Astrocyte of the cerebellum (primary cell): ENCODE measurements around the gene POLDIP3.
"Not testable (repeated sequence)": the region's sequence is repeated elsewhere in the genome, so short reads cannot be mapped to it uniquely, and the experiment has no call there.

Experiments used
- DNase-seq: peaks from one replicate; pipeline ENCODE4 v3.0.0-alpha.2; 2011; ENCODE audit warnings: low read depth
- H3K4me3 ChIP-seq: 2 replicates; pipeline ENCODE4 v1.5.1; 2011; ENCODE audit warnings: mild to moderate bottlenecking, low read depth, low read length, moderate library complexity
- in situ Hi-C: cut with HindIII; loops from 2 replicates; pipeline ENCODE4 v1.10.0; 2017; ENCODE audit warnings: low sequenced_read_pairs
- TF ChIP-seq, protein P1 (sequence below): IDR thresholded peaks from 2 replicates; pipeline ENCODE4 v1.5.1; 2012; ENCODE audit warnings: low read length, low read depth, moderate library complexity, mild to moderate bottlenecking; ENCODE audit errors: missing control alignments

The POLDIP3 gene

DNA sequence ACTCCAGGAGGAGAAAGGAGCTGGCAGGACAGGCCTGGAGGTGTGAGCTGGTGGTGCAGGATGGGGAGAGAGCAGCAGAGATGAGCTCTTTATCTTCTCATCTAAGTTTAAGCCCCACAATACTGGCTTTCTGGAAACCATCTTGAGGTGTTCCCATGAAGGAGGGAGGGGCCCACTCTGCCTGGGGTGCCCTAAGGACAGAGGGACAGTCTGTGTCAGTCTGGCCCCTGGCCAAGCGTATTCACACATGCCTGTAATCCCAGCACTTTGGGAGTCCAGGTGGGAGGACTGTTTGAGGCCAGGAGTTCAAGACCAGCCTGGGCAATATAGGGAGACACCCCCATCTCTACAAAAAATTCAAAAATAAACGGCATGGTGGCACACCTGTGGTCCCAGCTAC, 52.0 kb downstream of the POLDIP3 start:
- no peak for DNase-seq
- no peak overlapping the region for H3K4me3 ChIP-seq
- TF ChIP-seq, protein P1, sequence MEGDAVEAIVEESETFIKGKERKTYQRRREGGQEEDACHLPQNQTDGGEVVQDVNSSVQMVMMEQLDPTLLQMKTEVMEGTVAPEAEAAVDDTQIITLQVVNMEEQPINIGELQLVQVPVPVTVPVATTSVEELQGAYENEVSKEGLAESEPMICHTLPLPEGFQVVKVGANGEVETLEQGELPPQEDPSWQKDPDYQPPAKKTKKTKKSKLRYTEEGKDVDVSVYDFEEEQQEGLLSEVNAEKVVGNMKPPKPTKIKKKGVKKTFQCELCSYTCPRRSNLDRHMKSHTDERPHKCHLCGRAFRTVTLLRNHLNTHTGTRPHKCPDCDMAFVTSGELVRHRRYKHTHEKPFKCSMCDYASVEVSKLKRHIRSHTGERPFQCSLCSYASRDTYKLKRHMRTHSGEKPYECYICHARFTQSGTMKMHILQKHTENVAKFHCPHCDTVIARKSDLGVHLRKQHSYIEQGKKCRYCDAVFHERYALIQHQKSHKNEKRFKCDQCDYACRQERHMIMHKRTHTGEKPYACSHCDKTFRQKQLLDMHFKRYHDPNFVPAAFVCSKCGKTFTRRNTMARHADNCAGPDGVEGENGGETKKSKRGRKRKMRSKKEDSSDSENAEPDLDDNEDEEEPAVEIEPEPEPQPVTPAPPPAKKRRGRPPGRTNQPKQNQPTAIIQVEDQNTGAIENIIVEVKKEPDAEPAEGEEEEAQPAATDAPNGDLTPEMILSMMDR: no peak
- in situ Hi-C loops: no loop called here

DNA sequence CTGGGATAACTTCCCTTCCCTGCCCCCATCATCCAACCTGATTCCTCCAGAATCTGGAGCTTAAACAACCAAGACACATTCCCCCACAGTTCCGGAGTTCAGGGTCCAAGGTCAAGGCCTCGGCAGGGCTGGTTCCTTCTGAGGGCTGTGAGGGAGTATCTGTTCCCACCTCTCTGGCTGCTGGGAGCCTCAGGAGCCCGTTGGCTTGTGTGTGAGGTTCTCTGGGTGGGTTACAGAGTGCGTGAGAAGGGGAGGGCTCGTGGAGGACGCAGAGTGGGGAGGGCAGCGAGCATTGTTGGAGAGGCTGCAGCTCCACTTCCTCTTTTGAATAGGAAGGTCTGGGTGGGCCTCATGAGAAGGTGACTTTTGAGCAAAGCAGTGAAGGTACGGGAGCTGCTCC, 52.4 kb downstream of the POLDIP3 start:
- in situ Hi-C loops: no loop called here
- DNase-seq: no peak
- TF ChIP-seq, protein P1: no peak
- H3K4me3 ChIP-seq: no peak overlapping the region

DNA sequence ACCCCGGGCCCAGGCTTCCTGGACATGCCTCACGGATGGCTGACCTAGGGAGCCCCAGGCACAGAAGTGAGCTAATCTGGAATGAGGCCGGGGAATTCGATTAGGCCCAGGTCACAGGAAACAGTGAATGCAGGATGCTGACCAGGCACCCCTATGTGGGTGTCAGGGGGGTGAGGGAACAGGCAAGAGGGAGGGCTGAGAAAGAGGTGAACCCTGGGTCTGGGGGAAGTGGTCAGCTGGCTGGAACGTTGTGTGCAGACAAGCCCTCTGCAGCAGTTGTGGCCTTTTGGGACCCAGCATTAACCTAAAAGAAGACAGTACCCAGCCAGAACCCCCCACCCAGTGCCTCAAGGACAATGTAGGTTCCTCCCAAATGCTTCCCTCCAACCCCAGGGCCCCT, 52.8 kb downstream of the POLDIP3 start:
- TF ChIP-seq, protein P1: no peak
- in situ Hi-C loops: no loop called here
- H3K4me3 ChIP-seq: no peak overlapping the region
- no peak for DNase-seq

DNA sequence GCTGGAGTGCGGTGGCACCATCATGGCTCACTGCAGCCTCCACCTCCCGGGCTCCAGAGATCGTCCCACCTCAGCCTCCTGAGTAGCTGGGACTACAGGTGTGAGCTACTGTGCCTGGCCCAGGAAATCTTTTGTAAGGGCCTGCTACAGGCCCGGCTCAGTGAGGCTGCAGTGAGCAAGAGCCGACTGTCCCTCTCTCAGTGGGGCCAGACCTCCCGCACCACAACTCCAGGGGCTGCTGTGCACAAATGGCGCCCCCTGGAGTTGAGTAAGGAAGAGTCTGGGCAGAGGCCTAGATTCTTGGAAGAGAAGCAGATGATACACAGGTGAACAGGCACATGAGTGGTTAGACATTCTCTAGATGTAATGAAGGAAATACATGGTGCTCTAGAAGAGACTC, 53.9 kb downstream of the POLDIP3 start:
- DNase-seq: no peak
- in situ Hi-C loops: no loop called here
- no peak overlapping the region for H3K4me3 ChIP-seq
- TF ChIP-seq, protein P1: peak; percentile 52

DNA sequence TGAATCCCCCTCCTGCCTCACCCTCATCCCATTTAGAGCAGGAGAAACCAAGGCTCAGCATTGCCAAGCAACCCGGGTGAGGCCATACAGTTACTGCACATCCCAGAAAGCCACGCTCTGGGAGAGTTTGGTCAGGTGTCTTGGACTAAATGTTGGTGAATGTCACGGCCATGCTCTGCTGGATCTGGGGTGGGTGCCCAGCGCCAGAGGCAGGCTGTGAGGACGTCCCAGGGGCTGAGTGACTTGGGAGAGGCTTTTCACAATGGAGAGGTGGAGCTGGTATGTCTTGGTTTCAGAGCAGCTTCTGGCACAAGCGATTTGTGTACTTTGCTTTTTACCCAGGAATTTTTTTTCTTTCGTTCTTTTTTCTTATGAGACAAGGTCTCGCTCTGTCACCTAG, 54.3 kb downstream of the POLDIP3 start:
- TF ChIP-seq, protein P1: no peak
- in situ Hi-C loops: no loop called here
- DNase-seq: no peak
- H3K4me3 ChIP-seq: no peak overlapping the region

DNA sequence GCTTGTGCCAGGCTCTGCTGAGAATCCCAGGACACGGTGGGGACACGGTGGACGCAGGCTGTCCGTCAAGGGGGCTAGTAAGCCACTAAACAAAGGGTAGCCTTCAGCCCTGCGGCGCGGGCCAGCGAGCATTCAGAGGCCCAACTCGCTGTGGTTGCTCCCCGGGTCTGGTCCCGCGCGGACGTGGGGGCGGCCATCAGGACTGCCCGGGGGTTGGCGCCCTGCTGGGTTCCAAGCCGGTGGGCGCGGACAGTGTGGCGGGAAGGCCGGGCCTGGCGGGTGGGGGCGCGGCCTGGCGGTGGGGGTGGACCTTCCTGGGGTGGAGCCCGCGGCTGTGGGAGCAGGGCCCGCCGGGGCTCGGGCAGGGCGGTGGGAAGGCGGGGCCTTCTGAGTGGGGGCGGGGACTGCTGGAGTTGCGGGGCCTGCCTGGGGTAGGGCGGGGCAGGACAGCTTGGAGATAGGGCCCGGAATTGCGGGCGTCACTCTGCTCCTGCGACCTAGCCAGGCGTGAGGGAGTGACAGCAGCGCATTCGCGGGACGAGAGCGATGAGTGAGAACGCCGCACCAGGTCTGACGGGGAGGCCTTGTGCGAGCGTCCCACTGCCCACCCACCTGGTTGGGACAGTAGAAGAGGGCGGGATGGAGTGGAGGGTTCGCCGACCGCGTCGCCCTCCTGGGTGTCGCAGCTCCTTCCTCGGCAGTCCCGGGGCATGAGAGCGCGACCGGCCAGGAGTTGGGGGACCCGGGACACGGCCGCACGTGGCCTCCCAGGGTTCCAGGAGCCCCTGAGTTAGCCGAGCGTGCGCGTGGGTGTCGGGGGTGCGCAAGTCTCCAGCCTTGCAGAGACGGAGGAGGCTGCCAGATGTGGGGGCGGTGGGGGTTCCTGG, 61.0 kb downstream of the POLDIP3 start, which contains the start of gene SERHL2:
TSS of gene SERHL2 (plus strand) at position 482 of the 887 bp plus-strand sequence. CDS start at position 547, 65 bp downstream.
- in situ Hi-C loops: no loop called here
- DNase-seq: peak; percentile 9
- TF ChIP-seq, protein P1: no peak
- H3K4me3 ChIP-seq: peak within 1 kb of the TSS; percentile 50

DNA sequence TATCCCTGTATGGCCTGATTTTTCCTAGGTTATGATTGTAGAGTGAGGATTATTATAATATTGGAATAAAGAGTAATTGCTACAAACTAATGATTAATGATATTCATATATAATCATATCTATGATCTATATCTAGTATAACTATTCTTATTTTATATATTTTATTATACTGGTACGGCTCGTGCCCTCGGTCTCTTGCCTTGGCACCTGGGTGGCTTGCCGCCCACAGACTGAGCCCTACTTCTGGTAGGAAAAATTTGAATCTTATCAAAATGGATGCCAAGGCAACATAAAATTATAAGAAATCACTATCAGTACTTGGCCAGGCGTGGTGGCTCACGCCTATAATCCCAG, 62.4 kb downstream of the POLDIP3 start:
- in situ Hi-C loops, H3K4me3 ChIP-seq, DNase-seq: not testable (repeated sequence)
